Thymus (tissue), 11 donors: ENCODE measurements around the gene EIF5AL1. TPM values are rescaled to one million over a fixed set of nuclear protein-coding genes. Genes with fewer than 3 reads are reported as not detected.

ENCODE experiments used
- DNase-seq, 9 donors: peaks; one replicate each; pipeline ENCODE4 v3.0.0-alpha.2; 2013; ENCODE audit warnings: low spot score in 9 of 9, low read depth in 6 of 9, missing footprints in 1 of 9
- H3K27ac ChIP-seq, 2 donors: one replicate each; pipeline ENCODE4 v1.5.1; 2013; ENCODE audit warnings: control low read depth in 1 of 2, low read depth in 1 of 2, low read length in 1 of 2, mild to moderate bottlenecking in 1 of 2, moderate library complexity in 1 of 2
- H3K27me3 ChIP-seq, 2 donors: one replicate each; pipeline ENCODE4 v1.5.1; 2013; ENCODE audit warnings: low read length in 1 of 2; ENCODE audit not compliant: control insufficient read depth in 2 of 2, insufficient read depth in 1 of 2
- H3K36me3 ChIP-seq, 2 donors: one replicate each; pipeline ENCODE4 v1.5.1; 2013; ENCODE audit warnings: low read length in 1 of 2, mild to moderate bottlenecking in 1 of 2, moderate library complexity in 1 of 2; ENCODE audit not compliant: control insufficient read depth in 2 of 2, insufficient read depth in 2 of 2
- H3K4me1 ChIP-seq, 2 donors: one replicate each; pipeline ENCODE4 v1.5.1; 2013; ENCODE audit warnings: low read length in 2 of 2; ENCODE audit not compliant: control insufficient read depth in 2 of 2, insufficient read depth in 2 of 2
- H3K4me3 ChIP-seq, 2 donors: one replicate each; pipeline ENCODE4 v1.5.1; 2013; ENCODE audit warnings: low read length in 2 of 2, control low read depth in 1 of 2, mild to moderate bottlenecking in 1 of 2
- H3K9me3 ChIP-seq, 2 donors: one replicate each; pipeline ENCODE4 v1.5.1; 2013; ENCODE audit warnings: low read length in 1 of 2, mild to moderate bottlenecking in 1 of 2; ENCODE audit not compliant: control insufficient read depth in 2 of 2, insufficient read depth in 1 of 2
- WGBS: extraction: QIAGEN DNeasy Blood & Tissue Kit; methylation state at CpG from one replicate; pipeline ENCODE4 v1.1.7; 2013; 5-methylcytosine and 5-hydroxymethylcytosine counted together
- polyA plus RNA-seq: library from polyadenylated mRNA; stranded (reverse); fragments of 200-250 nt; gene quantifications from one replicate; pipeline ENCODE4 v1.2.3, GENCODE V29; 2013
- total RNA-seq: library from RNA; stranded (reverse); fragments of 120-200 nt; gene quantifications from one replicate; pipeline ENCODE4 v1.2.4, GENCODE V29; 2013
- donor health status: healthy.

EIF5AL1 gene
- total and polyA plus RNA-seq, 2 donors: 0.28 to 0.39 TPM

GRCh38 chr10:79482741-79483140, 29.6 kb upstream of the EIF5AL1 start:
- Histone ChIP-seq H3K4me3 (no peak overlapping the region), H3K4me1 (no peaks in the 10 kb centered on the region), H3K27ac (no peak overlapping the region), H3K27me3 (no peaks in the 10 kb centered on the region), H3K36me3 (no peaks in the 10 kb centered on the region), H3K9me3 (peaks cover 0 to 3% of the 10 kb centered on the region in 2 donors)
- WGBS: 88% methylated on average over 4 of the region's 4 CpGs
- DNase-seq: no peak

- DNase-seq: no peak
- H3K27me3 ChIP-seq: no peaks in the 10 kb centered on the region
- no peaks in the 10 kb centered on the region for H3K4me1 ChIP-seq
- no peaks in the 10 kb centered on the region for H3K36me3 ChIP-seq
- no peak overlapping the region for H3K27ac ChIP-seq
- WGBS: 94% methylated on average over 3 of the region's 3 CpGs
- no peak overlapping the region for H3K4me3 ChIP-seq
- peaks cover 0 to 3% of the 10 kb centered on the region in 2 donors for H3K9me3 ChIP-seq
These were observed 29.0 kb upstream of the EIF5AL1 start for GRCh38 chr10:79483299-79483698.

GRCh38 chr10:79483948-79484347, 28.4 kb upstream of the EIF5AL1 start:
- Histone ChIP-seq H3K27me3 (no peaks in the 10 kb centered on the region), H3K4me1 (no peaks in the 10 kb centered on the region), H3K9me3 (peaks cover 0 to 3% of the 10 kb centered on the region in 2 donors), H3K27ac (no peak overlapping the region), H3K36me3 (no peaks in the 10 kb centered on the region), H3K4me3 (no peak overlapping the region)
- WGBS: 90% methylated on average over 2 of the region's 2 CpGs
- no peak for DNase-seq

GRCh38 chr10:79484476-79484875, 27.9 kb upstream of the EIF5AL1 start:
- H3K27me3 ChIP-seq: no peaks in the 10 kb centered on the region
- H3K4me3 ChIP-seq: no peak overlapping the region
- no peaks in the 10 kb centered on the region for H3K36me3 ChIP-seq
- no peak overlapping the region for H3K27ac ChIP-seq
- 96% methylated on average over 6 of the region's 6 CpGs for WGBS
- DNase-seq: no peak
- H3K9me3 ChIP-seq: peaks cover 0 to 3% of the 10 kb centered on the region in 2 donors
- no peaks in the 10 kb centered on the region for H3K4me1 ChIP-seq

- Histone ChIP-seq H3K4me1 (peaks cover 0 to 11% of the 10 kb centered on the region in 2 donors), H3K36me3 (no peaks in the 10 kb centered on the region), H3K27me3 (no peaks in the 10 kb centered on the region), H3K4me3 (no peak overlapping the region), H3K27ac (no peak overlapping the region), H3K9me3 (no peaks in the 10 kb centered on the region)
- WGBS: 78% methylated on average over 10 of the region's 10 CpGs
- DNase-seq: peak in 4 of 9 donors; percentile 5 to 31 (median 17)
These were observed 24.8 kb upstream of the EIF5AL1 start for GRCh38 chr10:79487296-79488194.

- WGBS: 90% methylated on average over 5 of the region's 5 CpGs
- H3K4me3 ChIP-seq: no peak overlapping the region
- H3K36me3 ChIP-seq: no peaks in the 10 kb centered on the region
- no peak overlapping the region for H3K27ac ChIP-seq
- no peaks in the 10 kb centered on the region for H3K27me3 ChIP-seq
- no peak for DNase-seq
- no peaks in the 10 kb centered on the region for H3K9me3 ChIP-seq
- peaks cover 0 to 11% of the 10 kb centered on the region in 2 donors for H3K4me1 ChIP-seq
These were observed 24.0 kb upstream of the EIF5AL1 start for GRCh38 chr10:79488336-79488735.

GRCh38 chr10:79488870-79489269, 23.5 kb upstream of the EIF5AL1 start:
- H3K9me3 ChIP-seq: no peaks in the 10 kb centered on the region
- H3K27ac ChIP-seq: no peak overlapping the region
- no peak for DNase-seq

GRCh38 chr10:79490400-79491142, 21.8 kb upstream of the EIF5AL1 start:
- H3K27ac ChIP-seq: no peak overlapping the region
- DNase-seq: no peak
- no peak overlapping the region for H3K4me3 ChIP-seq
- H3K4me1 ChIP-seq: peaks cover 0 to 11% of the 10 kb centered on the region in 2 donors
- H3K36me3 ChIP-seq: no peaks in the 10 kb centered on the region
- 80% methylated on average over 9 of the region's 9 CpGs for WGBS
- H3K27me3 ChIP-seq: no peaks in the 10 kb centered on the region
- H3K9me3 ChIP-seq: no peaks in the 10 kb centered on the region

More at GRCh38 chr10:79488870-79489269, 23.5 kb upstream of the EIF5AL1 start:
- no peak overlapping the region for H3K4me3 ChIP-seq
- H3K27me3 ChIP-seq: no peaks in the 10 kb centered on the region
- no peaks in the 10 kb centered on the region for H3K36me3 ChIP-seq
- 93% methylated on average over 3 of the region's 3 CpGs for WGBS
- H3K4me1 ChIP-seq: peaks cover 0 to 11% of the 10 kb centered on the region in 2 donors
